Measurements from ENCODE around the gene SLC22A23. TPM values are rescaled to one million over a fixed set of nuclear protein-coding genes. Genes with fewer than 3 reads are reported as not detected.

Gene SLC22A23
- total RNA-seq, 2 experiments from 2014 or later: 1.3 to 1.4 TPM

DNA sequence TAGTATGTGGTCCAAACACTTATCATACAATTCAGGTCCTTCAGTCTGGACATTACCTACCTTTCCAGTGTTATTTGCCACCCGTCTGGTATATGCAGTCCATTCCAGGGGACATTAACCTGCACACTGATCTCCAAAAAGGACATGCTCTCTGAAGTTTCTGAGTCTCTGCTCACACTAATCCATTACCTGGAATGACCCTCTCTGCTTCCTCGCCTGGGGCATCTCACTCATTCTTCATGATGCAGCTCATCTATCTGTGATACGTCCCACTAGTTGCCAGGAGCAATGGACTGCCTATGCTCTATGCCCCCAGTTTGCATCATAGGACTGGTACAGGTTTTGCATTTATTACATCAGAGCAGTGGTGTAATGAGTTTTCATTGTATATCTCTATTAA is 223.5 kb downstream of the SLC22A23 start:
- no peak for DNase-seq
- Mint-ChIP-seq H3K4me3 (no peak overlapping the region), H3K36me3 (ENCODE audit: low read depth) (no peaks in the 10 kb centered on the region), H3K9me3 (no peaks in the 10 kb centered on the region), H3K27me3 (ENCODE audit: low read depth) (peaks cover 69% of the 10 kb centered on the region), H3K4me1 (ENCODE audit: low read depth) (peaks cover 32% of the 10 kb centered on the region), H3K27ac (no peak overlapping the region)
- CTCF ChIA-PET: interaction anchor here (0.8 kb wide), 1 partner anchor 9 kb away, joined by 3 read pairs; no protein-coding TSS in a partner anchor
- intact Hi-C loops (cut with micrococcal nuclease): no loop called here

DNA sequence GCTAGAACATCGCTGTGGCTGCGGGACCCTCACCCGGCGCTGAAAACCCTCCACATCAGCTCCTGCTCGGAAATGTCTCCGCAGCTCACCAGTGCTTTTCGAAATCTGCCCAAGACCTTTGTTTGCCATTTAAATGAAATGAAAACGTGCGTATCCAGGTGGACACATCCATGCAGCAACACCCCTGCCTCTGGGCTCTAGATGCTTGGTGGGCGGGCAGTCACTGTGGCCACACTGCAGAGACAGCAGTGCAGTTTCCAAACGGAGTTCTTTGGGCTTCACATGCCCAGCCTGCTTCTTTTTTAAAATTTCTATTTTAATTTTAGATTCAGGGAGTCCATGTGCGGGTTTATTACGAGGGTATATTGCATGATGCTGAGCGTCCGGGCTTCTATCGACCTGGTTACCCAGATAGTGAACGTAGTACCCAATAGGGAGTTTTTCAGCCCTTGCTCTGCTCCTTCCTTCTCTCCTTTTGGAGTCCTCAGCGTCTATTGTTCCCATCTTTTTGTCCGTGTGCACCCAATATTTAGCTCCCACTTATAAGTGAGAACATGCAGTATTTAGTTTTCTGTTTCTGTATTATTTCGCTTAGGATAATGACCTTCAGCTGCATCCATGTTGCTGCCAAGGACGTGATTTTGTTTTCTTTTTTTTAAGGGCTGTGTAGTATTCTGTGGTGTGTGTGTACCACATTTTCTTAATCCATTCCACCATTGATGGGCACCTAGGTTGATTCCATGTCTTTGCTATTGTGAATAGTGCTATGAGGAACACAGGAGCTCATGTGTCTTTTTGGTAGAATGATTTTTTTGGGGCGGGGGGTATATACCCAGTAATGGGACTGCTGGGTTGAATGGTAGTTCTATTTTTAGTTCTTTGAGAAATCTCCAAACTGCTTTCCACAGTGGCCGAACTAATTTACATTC is 224.6 kb downstream of the SLC22A23 start:
- Mint-ChIP-seq H3K27ac (no peak overlapping the region), H3K27me3 (ENCODE audit: low read depth) (peaks cover 70% of the 10 kb centered on the region), H3K36me3 (ENCODE audit: low read depth) (no peaks in the 10 kb centered on the region), H3K4me1 (ENCODE audit: low read depth) (peaks cover 38% of the 10 kb centered on the region), H3K4me3 (no peak overlapping the region), H3K9me3 (no peaks in the 10 kb centered on the region)
- intact Hi-C loops (cut with micrococcal nuclease): no loop called here
- CTCF ChIA-PET: interaction anchor here (3.3 kb wide), 1 partner anchor 19 kb away, joined by 20 read pairs; no protein-coding TSS in a partner anchor
- DNase-seq: no peak

DNA sequence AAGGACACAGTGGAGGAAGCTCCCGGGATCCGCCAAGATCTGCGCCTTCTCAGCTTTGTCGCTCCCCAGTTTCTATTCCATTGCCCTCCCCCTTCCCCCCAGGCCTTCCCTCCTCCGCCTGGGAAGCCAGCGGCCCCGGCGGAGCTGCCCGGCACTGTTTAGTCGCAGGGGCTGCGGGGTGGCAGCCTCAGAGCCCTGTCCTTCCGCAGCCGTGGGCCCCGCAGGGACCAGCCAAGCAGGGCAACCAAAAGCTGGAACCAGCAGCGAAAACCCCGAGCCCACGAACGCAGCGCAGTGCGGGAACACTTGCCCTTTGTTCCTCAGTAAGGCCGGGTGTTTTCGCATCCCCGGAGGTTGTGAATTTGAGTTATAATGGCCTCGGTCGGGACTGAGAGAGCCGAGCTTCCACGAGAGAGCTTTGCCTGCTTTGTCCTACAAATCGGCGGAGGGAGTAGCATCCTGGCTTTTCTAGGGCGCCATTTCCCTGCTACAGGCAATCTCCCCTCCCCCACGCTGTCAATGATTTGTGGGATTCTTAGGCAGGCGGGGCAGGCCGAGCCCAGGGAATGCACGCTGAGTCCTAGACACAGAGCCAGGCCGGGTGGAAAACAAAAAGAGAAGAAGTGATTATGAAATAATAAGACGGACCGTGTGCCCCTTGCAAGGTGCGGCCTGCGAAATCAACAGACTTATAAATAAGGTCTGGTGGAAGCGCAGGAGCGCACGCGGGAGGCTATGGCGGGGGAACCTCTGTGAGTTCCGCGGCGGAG is 225.4 kb downstream of the SLC22A23 start:
- peak overlapping the region; percentile 50 for H3K4me3 Mint-ChIP-seq
- peaks cover 43% of the 10 kb centered on the region for H3K4me1 Mint-ChIP-seq (ENCODE audit: low read depth)
- CTCF ChIA-PET: interaction anchor here (0.6 to 3.3 kb wide), 3 partner anchors 9 to 24 kb away, joined by 3 to 20 read pairs (median 3); no protein-coding TSS in a partner anchor
- H3K27ac Mint-ChIP-seq: no peak overlapping the region
- peaks cover 72% of the 10 kb centered on the region for H3K27me3 Mint-ChIP-seq (ENCODE audit: low read depth)
- H3K36me3 Mint-ChIP-seq (ENCODE audit: low read depth): peaks cover 1% of the 10 kb centered on the region
- H3K9me3 Mint-ChIP-seq: no peaks in the 10 kb centered on the region
- intact Hi-C loops (cut with micrococcal nuclease): no loop called here
- no peak for DNase-seq

DNA sequence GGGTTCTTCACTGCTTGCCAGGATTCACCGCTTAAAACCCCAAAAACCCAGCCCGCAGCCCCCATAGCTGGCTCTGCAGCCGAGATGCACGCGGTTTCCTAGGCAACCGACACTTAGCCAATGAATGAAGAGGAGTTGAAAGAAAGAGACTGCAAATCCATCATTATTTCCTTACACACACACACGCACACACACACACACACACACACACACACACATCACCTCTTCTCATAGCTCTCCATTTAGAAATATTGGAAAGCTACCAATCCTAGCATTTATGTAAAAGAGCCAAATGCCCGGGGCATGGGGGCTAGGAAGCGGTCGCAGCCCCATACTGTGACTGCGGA is 226.0 kb downstream of the SLC22A23 start:
- no peak for DNase-seq
- Mint-ChIP-seq H3K4me3 (peak overlapping the region; percentile 50), H3K36me3 (ENCODE audit: low read depth) (peaks cover 1% of the 10 kb centered on the region), H3K4me1 (ENCODE audit: low read depth) (peaks cover 43% of the 10 kb centered on the region), H3K9me3 (no peaks in the 10 kb centered on the region), H3K27me3 (ENCODE audit: low read depth) (peaks cover 73% of the 10 kb centered on the region), H3K27ac (no peak overlapping the region)
- intact Hi-C loops (cut with micrococcal nuclease): no loop called here
- CTCF ChIA-PET: interaction anchor here (0.6 to 3.3 kb wide), 4 partner anchors 8 to 479 kb away, joined by 3 to 20 read pairs (median 3); no protein-coding TSS in a partner anchor

DNA sequence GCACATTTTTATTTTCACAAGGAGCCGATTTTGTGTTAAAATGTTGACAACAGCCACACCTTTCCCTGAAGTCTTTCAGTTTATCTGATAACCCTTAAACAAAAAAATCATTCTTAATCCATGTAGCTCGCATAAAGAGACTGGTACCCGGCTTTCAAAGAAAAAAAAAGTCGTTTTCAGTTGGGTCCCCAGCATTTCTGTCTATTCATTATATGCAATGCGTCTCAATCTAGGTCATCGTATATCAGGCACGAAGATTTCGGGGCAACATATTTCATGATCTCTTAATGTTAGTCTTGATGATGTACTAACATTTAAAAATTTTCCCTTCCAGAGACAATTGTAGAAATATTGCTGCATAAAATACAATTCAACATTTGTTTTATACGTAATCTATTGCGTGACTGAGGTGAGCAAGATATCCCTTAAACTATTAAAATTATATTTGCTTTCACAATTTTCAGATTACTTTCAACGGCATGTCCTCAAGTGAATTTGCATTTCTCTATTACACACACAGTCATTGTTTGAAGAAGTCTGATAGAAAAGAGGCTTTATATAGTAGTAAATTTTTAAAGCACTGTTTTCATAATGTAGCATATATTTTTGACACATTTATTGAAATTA is 226.5 kb downstream of the SLC22A23 start:
- CTCF ChIA-PET: interaction anchor here (0.6 to 3.3 kb wide), 5 partner anchors 8 to 480 kb away, joined by 3 to 20 read pairs (median 3); no protein-coding TSS in a partner anchor
- peaks cover 72% of the 10 kb centered on the region for H3K27me3 Mint-ChIP-seq (ENCODE audit: low read depth)
- H3K36me3 Mint-ChIP-seq (ENCODE audit: low read depth): peaks cover 1% of the 10 kb centered on the region
- H3K4me1 Mint-ChIP-seq (ENCODE audit: low read depth): peaks cover 43% of the 10 kb centered on the region
- intact Hi-C loops (cut with micrococcal nuclease): no loop called here
- no peaks in the 10 kb centered on the region for H3K9me3 Mint-ChIP-seq
- DNase-seq: no peak
- no peak overlapping the region for H3K27ac Mint-ChIP-seq
- no peak overlapping the region for H3K4me3 Mint-ChIP-seq

DNA sequence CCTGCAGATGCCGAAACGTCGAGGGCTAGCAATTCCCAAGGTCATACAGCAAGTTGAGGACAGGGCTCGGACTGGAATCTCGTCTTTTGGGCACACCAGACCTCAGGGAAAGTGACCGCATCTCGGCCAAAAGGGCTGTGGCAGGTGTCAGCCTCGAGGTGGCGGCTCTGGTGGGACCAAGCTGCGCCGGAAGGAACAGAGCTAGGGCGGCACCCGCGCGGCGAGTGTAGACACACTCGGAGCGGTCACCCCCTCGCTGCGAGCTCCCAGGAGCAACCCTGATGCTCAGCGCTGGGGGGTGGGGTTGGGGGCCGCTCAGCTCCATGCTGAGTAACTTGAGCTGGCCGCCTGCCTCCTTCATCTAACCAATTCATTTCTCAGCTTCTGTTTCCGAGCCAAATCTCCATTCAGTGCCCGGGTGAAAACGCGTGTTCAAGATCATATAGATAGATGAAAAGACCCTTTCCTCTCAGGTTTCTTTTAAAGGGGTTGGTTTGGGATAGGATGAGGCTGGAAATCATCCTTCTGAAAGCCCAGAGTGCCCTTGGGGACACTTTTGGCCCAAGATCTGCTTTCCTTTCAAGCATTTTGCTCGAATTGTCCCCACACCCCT is 227.2 kb downstream of the SLC22A23 start:
- Mint-ChIP-seq H3K27me3 (ENCODE audit: low read depth) (peaks cover 71% of the 10 kb centered on the region), H3K4me1 (ENCODE audit: low read depth) (peaks cover 43% of the 10 kb centered on the region), H3K9me3 (no peaks in the 10 kb centered on the region), H3K36me3 (ENCODE audit: low read depth) (peaks cover 1% of the 10 kb centered on the region), H3K4me3 (peak overlapping the region; percentile 42), H3K27ac (no peak overlapping the region)
- intact Hi-C loops (cut with micrococcal nuclease): loop anchor here (1.0 to 2.0 kb wide), 2 partner anchors 20 to 67 kb away; no protein-coding TSS in a partner anchor
- CTCF ChIA-PET: interaction anchor here (0.6 to 3.3 kb wide), 5 partner anchors 14 to 104 kb away, joined by 3 to 20 read pairs (median 3); no protein-coding TSS in a partner anchor
- peak; percentile 54 for DNase-seq

DNA sequence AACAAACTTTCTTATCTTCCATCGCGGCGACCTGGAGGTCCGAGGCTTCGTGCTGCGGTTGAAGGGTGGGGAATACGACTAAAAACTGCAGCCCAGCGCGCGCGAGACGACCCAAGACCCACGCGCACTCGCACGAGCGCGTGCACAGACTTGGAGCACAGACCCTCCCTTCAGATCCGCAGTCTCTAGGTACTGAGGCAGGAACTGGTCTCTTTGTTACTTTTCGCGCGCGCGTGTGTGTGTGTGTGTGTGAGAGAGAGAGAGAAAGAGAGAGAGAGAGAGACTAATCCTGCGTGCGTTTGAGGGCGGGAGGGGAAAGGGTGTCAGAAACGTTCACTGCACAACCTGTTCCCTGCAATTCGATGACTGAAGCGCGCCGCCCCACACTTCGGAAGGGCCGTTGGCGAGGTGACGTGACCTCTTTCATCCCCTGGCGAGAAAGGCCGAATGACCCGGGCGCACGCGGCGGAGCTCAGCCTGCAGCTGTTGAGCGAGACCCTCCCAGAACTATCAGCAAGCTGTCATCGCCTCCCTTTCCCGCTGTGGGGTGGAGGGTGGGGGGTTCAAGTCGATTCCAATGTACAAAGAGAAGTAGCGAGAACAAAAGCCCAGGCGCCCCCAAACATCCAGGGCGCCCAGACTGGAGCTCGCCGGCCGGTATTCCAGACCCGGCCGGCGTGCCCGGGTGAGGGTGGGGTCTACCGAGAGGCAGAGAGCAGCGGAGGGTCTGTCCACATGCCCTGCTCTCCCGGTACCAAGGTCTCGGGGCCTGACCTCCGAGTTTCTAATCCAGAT is 227.9 kb downstream of the SLC22A23 start:
- DNase-seq: peak; percentile 66
- Mint-ChIP-seq H3K36me3 (ENCODE audit: low read depth) (peaks cover 1% of the 10 kb centered on the region), H3K4me3 (peak overlapping the region; percentile 62), H3K27me3 (ENCODE audit: low read depth) (peaks cover 76% of the 10 kb centered on the region), H3K27ac (no peak overlapping the region), H3K9me3 (no peaks in the 10 kb centered on the region), H3K4me1 (ENCODE audit: low read depth) (peaks cover 43% of the 10 kb centered on the region)
- intact Hi-C loops (cut with micrococcal nuclease): loop anchor here (1.0 to 2.0 kb wide), 2 partner anchors 20 to 66 kb away; no protein-coding TSS in a partner anchor
- CTCF ChIA-PET: interaction anchor here (0.6 to 3.3 kb wide), 6 partner anchors 15 to 103 kb away, joined by 3 to 20 read pairs (median 3); no protein-coding TSS in a partner anchor

DNA sequence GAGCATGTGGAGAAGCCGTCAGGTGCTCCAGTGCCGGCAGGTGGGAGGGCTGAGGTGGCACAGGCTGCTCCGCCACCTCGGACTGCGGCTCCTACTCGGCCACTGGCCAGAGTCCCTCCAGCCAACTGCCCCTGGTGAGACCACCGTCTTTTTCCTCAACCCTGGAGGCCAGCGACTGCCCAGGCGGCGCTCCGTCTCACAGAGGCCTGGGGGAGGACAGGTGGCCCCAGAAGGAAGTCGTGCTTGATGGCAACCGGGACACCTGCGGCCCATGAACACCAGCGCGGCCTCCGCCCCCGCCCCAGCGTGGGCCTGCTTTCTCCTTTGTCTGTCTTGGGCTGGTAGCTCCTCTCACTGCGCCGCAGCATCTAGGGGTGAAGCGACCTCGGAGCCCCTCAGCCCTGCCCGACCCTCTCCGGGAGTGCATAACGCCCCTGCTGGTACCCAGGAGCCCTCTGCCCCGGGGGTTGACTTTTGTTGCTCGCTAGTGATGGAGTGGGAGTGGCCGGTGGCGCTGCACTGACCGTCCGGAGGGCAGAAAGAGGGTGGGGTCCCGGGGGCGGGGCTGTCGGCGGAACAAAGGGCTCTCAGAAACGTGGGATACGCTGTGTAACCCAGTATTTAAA is 228.7 kb downstream of the SLC22A23 start:
- Mint-ChIP-seq H3K9me3 (no peaks in the 10 kb centered on the region), H3K4me1 (ENCODE audit: low read depth) (peaks cover 43% of the 10 kb centered on the region), H3K4me3 (peak overlapping the region; percentile 66), H3K27ac (no peak overlapping the region), H3K27me3 (ENCODE audit: low read depth) (peaks cover 74% of the 10 kb centered on the region), H3K36me3 (ENCODE audit: low read depth) (peaks cover 1% of the 10 kb centered on the region)
- DNase-seq: no peak
- intact Hi-C loops (cut with micrococcal nuclease): loop anchor here (2.0 kb wide), 1 partner anchor 65 kb away; no protein-coding TSS in a partner anchor
- CTCF ChIA-PET: no interaction called here

DNA sequence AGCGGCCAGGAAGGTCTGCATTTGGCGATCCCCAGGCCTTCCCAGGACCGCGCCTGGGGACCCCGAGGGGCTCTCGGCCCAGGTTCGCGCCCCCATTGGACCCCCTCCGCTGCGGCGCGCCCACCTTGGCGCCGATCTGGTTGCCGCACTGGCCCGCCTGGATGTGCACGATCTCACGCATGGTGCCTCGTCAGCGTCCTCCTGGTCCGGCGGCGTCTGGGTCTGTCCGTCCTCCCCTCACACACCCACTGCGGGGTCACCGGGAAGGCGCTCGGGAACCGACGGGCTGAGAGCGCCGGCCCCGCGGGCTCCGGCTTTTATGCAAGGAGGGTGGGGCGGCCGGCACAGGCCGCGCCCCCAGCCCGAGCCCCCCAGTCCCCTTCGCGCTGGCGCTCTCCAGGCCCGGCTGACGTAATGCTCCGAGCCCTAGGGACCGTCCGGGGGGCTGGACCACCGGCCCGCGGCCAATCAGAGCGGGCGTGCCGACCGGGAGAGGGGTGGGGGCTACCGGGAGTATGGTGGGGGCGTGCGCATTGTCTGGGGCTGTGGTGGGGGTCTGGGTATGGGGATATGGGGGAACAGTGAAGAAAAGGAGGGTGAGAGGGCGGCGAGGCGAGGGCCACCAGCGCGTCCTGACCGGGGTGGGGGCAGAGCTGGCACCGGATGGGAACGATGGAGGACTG is 229.3 kb downstream of the SLC22A23 start, which contains the start of gene TUBB2B:
TSS of gene TUBB2B (minus strand) at position 291 of the 683 bp plus-strand sequence. CDS start at position 181, 110 bp downstream.
- Mint-ChIP-seq H3K4me3 (peak within 1 kb of the TSS; percentile 66), H3K27ac (no peak within 1 kb of the TSS), H3K27me3 (ENCODE audit: low read depth) (peaks cover 68% of the 10 kb centered on the region), H3K9me3 (no peaks in the 10 kb centered on the region), H3K36me3 (ENCODE audit: low read depth) (peaks cover 1% of the 10 kb centered on the region), H3K4me1 (ENCODE audit: low read depth) (peaks cover 43% of the 10 kb centered on the region)
- CTCF ChIA-PET: no interaction called here
- DNase-seq: no peak
- intact Hi-C loops (cut with micrococcal nuclease): loop anchor here (2.0 kb wide), 1 partner anchor 65 kb away; no protein-coding TSS in a partner anchor
